A549 (cell line): ENCODE data around the gene ANKRD63. TPM values are rescaled to one million over a fixed set of nuclear protein-coding genes. Genes with fewer than 3 reads are reported as not detected.

Experiments
- ATAC-seq, 2 experiments: fragments of 200-7000 bp in 1 of 2; fragments of >200 bp in 1 of 2; cut with Nextera tagmentation in 1 of 2; cut with Tn5 transposase in 1 of 2; 3 replicates each; pipeline versions ENCODE4 v1.8.0 to v1.9.1; 2018 to 2020; ENCODE audit warnings: mild to moderate bottlenecking in 1 of 2, moderate library complexity in 1 of 2
- CTCF ChIA-PET: fragments of 300-600 bp; sonication (Branson Sonifier 250); formaldehyde crosslinking; extraction: SDS; loops from one replicate; lab custom pipeline; 2021; ENCODE audit warnings: antibody characterized with exemption, inconsistent platforms; lab: Yijun Ruan, JAX
- POLR2A ChIA-PET: fragments of 350-600 bp; formaldehyde crosslinking; extraction: SDS; loops from one replicate; lab custom pipeline; 2021; ENCODE audit warnings: antibody characterized with exemption, inconsistent platforms; lab: Yijun Ruan, JAX
- DNase-seq, 2 experiments: peaks; one replicate each; pipeline versions ENCODE4 v3.0.0 to v3.0.0-alpha.2; 2011 to 2016; ENCODE audit warnings: low read depth in 1 of 2, low spot score in 1 of 2
- FAIRE-seq: peaks from 2 replicates; lab custom pipeline; 2011; peaks lifted over from hg19 to GRCh38; lab: Jason Lieb, UNC
- H3K27ac ChIP-seq, 2 experiments: fragments of >200 bp; sonication (Bioruptor Twin); formaldehyde crosslinking; 3 replicates each; pipeline ENCODE4 v1.5.1; 2016 to 2017
- H3K4me1 ChIP-seq: fragments of >200 bp; sonication (Bioruptor Twin); formaldehyde crosslinking; 3 replicates; pipeline ENCODE4 v1.6.1; 2016
- H3K4me2 ChIP-seq: fragments of >200 bp; sonication (Bioruptor Twin); formaldehyde crosslinking; 3 replicates; pipeline ENCODE4 v1.6.1; 2016
- H3K4me3 ChIP-seq: fragments of >200 bp; sonication (Bioruptor Twin); formaldehyde crosslinking; 3 replicates; pipeline ENCODE4 v1.5.1; 2016
- H3K9me3 ChIP-seq: fragments of >200 bp; sonication (Bioruptor Twin); formaldehyde crosslinking; 3 replicates; pipeline ENCODE4 v1.6.1; 2016
- ATOH8 ChIP-seq: fragments of 250-450 bp; sonication (Bioruptor Pico); IDR thresholded peaks from 2 replicates; pipeline ENCODE4 v1.5.0; 2020; ENCODE audit warnings: low read depth, mild to moderate bottlenecking, moderate library complexity
- BHLHE40 ChIP-seq: IDR thresholded peaks from 2 replicates; pipeline ENCODE4 v1.6.1; 2012; ENCODE audit warnings: low read depth, low read length, inconsistent platforms
- CBX8 ChIP-seq: fragments of 200-600 bp; sonication (generic); IDR thresholded peaks from 2 replicates; pipeline ENCODE4 v1.6.1; 2016
- CHD2 ChIP-seq: fragments of 150-350 bp; IDR thresholded peaks from 2 replicates; pipeline ENCODE4 v1.6.1; 2014; ENCODE audit warnings: low read length; ENCODE audit not compliant: partially characterized antibody
- CHD4 ChIP-seq: fragments of 200-600 bp; sonication (generic); IDR thresholded peaks from 2 replicates; pipeline ENCODE4 v1.6.1; 2016; ENCODE audit warnings: antibody characterized with exemption, mild to moderate bottlenecking, borderline replicate concordance
- CTCF ChIP-seq: fragments of >200 bp; sonication (Bioruptor Twin); formaldehyde crosslinking; IDR thresholded peaks from 3 replicates; pipeline ENCODE4 v1.5.1; 2016
- EHMT2 ChIP-seq: fragments of 200-600 bp; sonication (generic); IDR thresholded peaks from 2 replicates; pipeline ENCODE4 v1.6.1; 2016; ENCODE audit warnings: antibody characterized with exemption, low read depth, mild to moderate bottlenecking, moderate library complexity
- FOSB ChIP-seq: fragments of 250-450 bp; sonication (Bioruptor Pico); IDR thresholded peaks from 2 replicates; pipeline ENCODE4 v1.5.0; 2020; ENCODE audit warnings: mild to moderate bottlenecking, moderate library complexity
- FOXS1 ChIP-seq: fragments of 250-450 bp; sonication (Bioruptor Pico); IDR thresholded peaks from 2 replicates; pipeline ENCODE4 v1.5.0; 2020; ENCODE audit warnings: mild to moderate bottlenecking, moderate library complexity
- HES2 ChIP-seq: fragments of >200 bp; sonication (Bioruptor Twin); formaldehyde crosslinking; IDR thresholded peaks from 2 replicates; pipeline ENCODE4 v1.6.1; 2016
- HOXB13 ChIP-seq: fragments of 250-450 bp; sonication (Bioruptor Pico); IDR thresholded peaks from 2 replicates; pipeline ENCODE4 v1.5.0; 2020; ENCODE audit warnings: low read depth, mild to moderate bottlenecking, moderate library complexity
- HOXB5 ChIP-seq: fragments of 250-450 bp; sonication (Bioruptor Pico); IDR thresholded peaks from 2 replicates; pipeline ENCODE4 v1.5.0; 2020; ENCODE audit warnings: mild to moderate bottlenecking, moderate library complexity
- KDM5A ChIP-seq: fragments of 200-600 bp; sonication (generic); IDR thresholded peaks from 2 replicates; pipeline ENCODE4 v1.6.1; 2016; ENCODE audit warnings: antibody characterized with exemption, mild to moderate bottlenecking
- MAZ ChIP-seq: fragments of 150-350 bp; IDR thresholded peaks from 2 replicates; pipeline ENCODE4 v1.6.1; 2014; ENCODE audit warnings: antibody characterized with exemption, low read depth, low read length, borderline replicate concordance
- MYC ChIP-seq: IDR thresholded peaks from 2 replicates; pipeline ENCODE4 v1.6.1; 2012; ENCODE audit warnings: mild to moderate bottlenecking, inconsistent platforms, low read length, improper control_type of control experiment, borderline replicate concordance
- NPAS2 ChIP-seq: fragments of 250-450 bp; sonication (Bioruptor Pico); IDR thresholded peaks from 2 replicates; pipeline ENCODE4 v1.8.0; 2022; ENCODE audit warnings: mild to moderate bottlenecking, moderate library complexity, borderline replicate concordance
- POLR2AphosphoS2 ChIP-seq: conservative IDR thresholded peaks from 2 replicates; pipeline ENCODE4 v1.6.1; 2012; ENCODE audit warnings: low read length, improper control_type of control experiment, inconsistent platforms
- RCOR1 ChIP-seq: fragments of 150-350 bp; IDR thresholded peaks from 2 replicates; pipeline ENCODE4 v1.6.1; 2014; ENCODE audit warnings: antibody characterized with exemption, low read length, low read depth
- RNF2 ChIP-seq: fragments of 200-600 bp; sonication (generic); IDR thresholded peaks from 2 replicates; pipeline ENCODE4 v1.6.1; 2016; ENCODE audit warnings: low read depth, mild to moderate bottlenecking, antibody characterized with exemption, moderate library complexity, borderline replicate concordance
- SMC3 ChIP-seq: fragments of >200 bp; sonication (Bioruptor Twin); formaldehyde crosslinking; IDR thresholded peaks from 3 replicates; pipeline ENCODE4 v1.6.1; 2018; ENCODE audit warnings: inconsistent platforms
- SREBF2 ChIP-seq: fragments of 450-650 bp; IDR thresholded peaks from 2 replicates; pipeline ENCODE4 v1.6.1; 2014; ENCODE audit warnings: mild to moderate bottlenecking, moderate library complexity
- TP53 ChIP-seq: fragments of 250-450 bp; sonication (Bioruptor Pico); IDR thresholded peaks from 2 replicates; pipeline ENCODE4 v1.5.0; 2021; ENCODE audit warnings: mild to moderate bottlenecking, moderate library complexity
- ZC3H11A ChIP-seq: fragments of 450-650 bp; IDR thresholded peaks from 2 replicates; pipeline ENCODE4 v1.6.1; 2014; ENCODE audit warnings: antibody characterized with exemption, mild to moderate bottlenecking
- ZFP36 ChIP-seq: fragments of 450-650 bp; IDR thresholded peaks from 2 replicates; pipeline ENCODE4 v1.6.1; 2014; ENCODE audit warnings: borderline replicate concordance; ENCODE audit not compliant: partially characterized antibody
- ZNF302 ChIP-seq: fragments of 250-450 bp; sonication (Bioruptor Pico); IDR thresholded peaks from 2 replicates; pipeline ENCODE4 v1.9.0; 2021; ENCODE audit warnings: inconsistent platforms, mild to moderate bottlenecking, moderate library complexity
- WGBS: methylation state at CpG from one replicate; pipeline ENCODE4 v1.1.6; 2017; ENCODE audit errors: missing lambda C conversion rate; 5-methylcytosine and 5-hydroxymethylcytosine counted together
- polyA plus RNA-seq, 4 experiments: library from polyadenylated mRNA; depleted of rRNA in 3 of 4; stranded (reverse); fragments of >200 nt; fragmentation: RNase III in 1 of 4; extraction: RNeasy Plus Mini Kit Qiagen cat#74134 plus additional on column Dnase treatment in 1 of 4; gene quantifications; 2 replicates in 3 of 4; 3 replicates in 1 of 4; pipeline ENCODE4 v1.2.3, GENCODE V29; 2011 to 2017
- TF ChIP-seq, protein P1 (sequence below): fragments of 200-600 bp; sonication (generic); IDR thresholded peaks from 2 replicates; pipeline ENCODE4 v1.6.1; 2016; ENCODE audit warnings: antibody characterized with exemption, mild to moderate bottlenecking, moderate library complexity

The ANKRD63 gene
- polyA plus RNA-seq, 2 of the 4 experiments (the other 2 are of a cell fraction): 0.25 TPM; not detected in 1

GRCh38 chr15:40234783-40235182 lies 48.1 kb downstream of the ANKRD63 start:
- TF ChIP-seq CHD4 (no peak), FOSB (CRISPR knock-in tag) (no peak), ZC3H11A (no peak), HES2 (no peak), ZNF302 (CRISPR knock-in tag) (no peak), EHMT2 (no peak), BHLHE40 (no peak), RCOR1 (no peak), MYC (no peak), KDM5A (no peak), CTCF (no peak), CHD2 (no peak), TP53 (CRISPR knock-in tag) (no peak), HOXB13 (CRISPR knock-in tag) (no peak), SREBF2 (no peak), POLR2AphosphoS2 (no peak)
- TF ChIP-seq, protein P1, sequence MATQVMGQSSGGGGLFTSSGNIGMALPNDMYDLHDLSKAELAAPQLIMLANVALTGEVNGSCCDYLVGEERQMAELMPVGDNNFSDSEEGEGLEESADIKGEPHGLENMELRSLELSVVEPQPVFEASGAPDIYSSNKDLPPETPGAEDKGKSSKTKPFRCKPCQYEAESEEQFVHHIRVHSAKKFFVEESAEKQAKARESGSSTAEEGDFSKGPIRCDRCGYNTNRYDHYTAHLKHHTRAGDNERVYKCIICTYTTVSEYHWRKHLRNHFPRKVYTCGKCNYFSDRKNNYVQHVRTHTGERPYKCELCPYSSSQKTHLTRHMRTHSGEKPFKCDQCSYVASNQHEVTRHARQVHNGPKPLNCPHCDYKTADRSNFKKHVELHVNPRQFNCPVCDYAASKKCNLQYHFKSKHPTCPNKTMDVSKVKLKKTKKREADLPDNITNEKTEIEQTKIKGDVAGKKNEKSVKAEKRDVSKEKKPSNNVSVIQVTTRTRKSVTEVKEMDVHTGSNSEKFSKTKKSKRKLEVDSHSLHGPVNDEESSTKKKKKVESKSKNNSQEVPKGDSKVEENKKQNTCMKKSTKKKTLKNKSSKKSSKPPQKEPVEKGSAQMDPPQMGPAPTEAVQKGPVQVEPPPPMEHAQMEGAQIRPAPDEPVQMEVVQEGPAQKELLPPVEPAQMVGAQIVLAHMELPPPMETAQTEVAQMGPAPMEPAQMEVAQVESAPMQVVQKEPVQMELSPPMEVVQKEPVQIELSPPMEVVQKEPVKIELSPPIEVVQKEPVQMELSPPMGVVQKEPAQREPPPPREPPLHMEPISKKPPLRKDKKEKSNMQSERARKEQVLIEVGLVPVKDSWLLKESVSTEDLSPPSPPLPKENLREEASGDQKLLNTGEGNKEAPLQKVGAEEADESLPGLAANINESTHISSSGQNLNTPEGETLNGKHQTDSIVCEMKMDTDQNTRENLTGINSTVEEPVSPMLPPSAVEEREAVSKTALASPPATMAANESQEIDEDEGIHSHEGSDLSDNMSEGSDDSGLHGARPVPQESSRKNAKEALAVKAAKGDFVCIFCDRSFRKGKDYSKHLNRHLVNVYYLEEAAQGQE: no peak
- no peak for DNase-seq
- Histone ChIP-seq H3K4me3 (no peak overlapping the region), H3K4me1 (peaks cover 9% of the 10 kb centered on the region), H3K9me3 (no peaks in the 10 kb centered on the region), H3K27ac (no peak overlapping the region), H3K4me2 (no peak overlapping the region)
- ATAC-seq: no peak
- POLR2A ChIA-PET: no interaction called here
- FAIRE-seq: no peak
- WGBS: 77% methylated on average over 4 of the region's 4 CpGs
- CTCF ChIA-PET: interaction anchor here (3.4 to 10.2 kb wide), 2 partner anchors 17 to 39 kb away, joined by 17 to 100 read pairs; no protein-coding TSS in a partner anchor

DNA sequence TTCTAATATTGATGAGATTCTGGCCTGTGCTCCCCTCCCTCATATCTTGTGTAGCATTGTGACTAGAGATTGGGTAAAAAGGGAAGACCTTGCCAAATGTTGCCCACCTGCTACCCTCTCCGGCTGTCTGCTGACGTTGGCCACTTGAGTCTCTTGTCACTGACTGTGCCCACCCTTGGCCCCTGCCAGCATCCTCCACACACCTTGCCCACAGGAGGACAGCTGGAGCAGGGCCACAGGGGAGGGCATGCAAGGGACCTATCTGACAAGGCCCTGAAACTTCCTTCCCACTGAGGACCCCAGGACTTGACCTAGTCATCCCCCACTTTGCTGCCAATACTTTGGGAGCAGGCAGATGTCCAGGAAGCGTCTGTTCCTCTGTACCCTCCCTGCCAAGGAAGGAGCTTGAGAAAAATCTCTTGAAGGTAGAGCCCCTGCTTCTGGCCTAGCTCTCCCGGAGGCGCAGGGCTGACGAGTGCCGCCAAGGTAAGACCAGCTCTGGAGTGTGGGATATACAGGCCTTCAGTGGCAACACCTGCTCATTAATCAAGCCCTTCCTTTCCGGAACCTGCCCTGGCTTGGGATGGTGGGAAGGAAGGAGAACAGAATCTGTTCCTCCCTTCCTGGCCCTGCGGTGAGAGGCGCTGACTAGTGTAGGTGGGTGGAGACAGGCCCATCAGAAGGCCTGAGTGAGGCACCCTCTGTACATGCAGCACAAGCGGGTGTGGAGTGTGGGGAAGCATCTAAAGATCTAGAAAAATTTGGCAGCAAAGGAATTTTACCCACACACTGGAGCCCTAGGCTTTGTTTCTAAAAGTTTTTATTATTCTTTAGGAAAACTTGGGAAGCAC lies 48.9 kb downstream of the ANKRD63 start:
- FAIRE-seq (no peak), ATAC-seq (no peak), DNase-seq (no peak)
- H3K27ac ChIP-seq: no peak overlapping the region
- 93% methylated on average over 10 of the region's 11 CpGs for WGBS
- no peak overlapping the region for H3K4me3 ChIP-seq
- H3K9me3 ChIP-seq: no peaks in the 10 kb centered on the region
- ChIA-PET POLR2A (no interaction called here), CTCF (interaction anchor here (3.4 to 10.2 kb wide), 2 partner anchors 16 to 40 kb away, joined by 17 to 100 read pairs; no protein-coding TSS in a partner anchor)
- no peak overlapping the region for H3K4me2 ChIP-seq
- 0 out of 3 replicates have a peak, but pooled peaks cover 4% of the 10 kb centered on the region for H3K4me1 ChIP-seq
- TF ChIP-seq CBX8: no peak
- TF ChIP-seq MAZ: no peak
- no peak for TF ChIP-seq NPAS2 (CRISPR knock-in tag)
- no peak for TF ChIP-seq BHLHE40
- no peak for TF ChIP-seq TP53 (CRISPR knock-in tag)
- no peak for TF ChIP-seq ZC3H11A
- no peak for TF ChIP-seq SMC3
- TF ChIP-seq CHD2: no peak
- TF ChIP-seq CHD4: no peak
- TF ChIP-seq HOXB5 (CRISPR knock-in tag): no peak
- TF ChIP-seq ZFP36: no peak
- no peak for TF ChIP-seq ATOH8 (CRISPR knock-in tag)
- TF ChIP-seq RNF2: no peak
- TF ChIP-seq CTCF: no peak
- no peak for TF ChIP-seq FOXS1
- no peak for TF ChIP-seq ZNF302 (CRISPR knock-in tag)
